GM19099 (cell line): ENCODE measurements around the gene ZNF280B.

ENCODE experiments used
- POLR2A ChIP-seq: IDR thresholded peaks from 3 replicates; pipeline ENCODE4 v1.6.1; 2011; ENCODE audit warnings: low read depth; ENCODE audit not compliant: insufficient read length; ENCODE audit errors: extremely low read depth

The ZNF280B gene

GRCh38 chr22:22520667-22521602 is 12.4 kb upstream of the ZNF280B start:
- TF ChIP-seq POLR2A: no peak

DNA sequence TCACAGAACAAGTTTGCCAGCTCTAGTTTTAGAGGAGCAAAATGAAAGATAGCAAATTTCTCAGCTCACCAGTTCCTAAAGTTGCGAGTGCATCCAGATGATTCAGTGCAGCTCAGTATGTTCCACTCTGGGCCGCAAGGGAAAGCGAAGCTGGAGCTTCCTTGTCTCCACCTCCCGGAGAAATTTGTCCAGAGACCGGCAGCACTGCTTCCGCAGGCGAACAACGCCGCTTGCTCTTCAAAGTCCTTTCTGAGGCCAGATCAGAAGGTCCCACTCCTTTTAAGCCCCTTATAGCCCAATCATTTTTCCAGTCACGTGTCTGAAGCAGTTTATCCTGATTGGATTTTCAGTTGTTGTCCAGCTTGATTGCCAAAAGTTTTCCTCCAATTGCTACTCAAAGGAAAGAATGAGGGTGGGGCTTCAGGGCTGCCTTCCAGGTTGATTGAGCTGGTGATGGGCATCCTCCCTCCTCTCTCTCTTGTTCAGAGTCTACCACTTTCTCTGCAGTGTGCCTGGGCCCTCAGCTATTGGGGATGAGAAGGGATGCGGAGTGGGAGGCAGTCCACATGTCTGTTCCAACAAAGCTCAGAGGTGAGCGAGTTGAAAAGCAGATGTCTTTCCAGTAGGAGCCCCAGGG is 11.6 kb upstream of the ZNF280B start, which contains the start of gene ZNF280A:
Gene ZNF280A, minus strand, starts transcription at position 251 of the 637 bp plus-strand sequence. CDS start 4,640 bp downstream, outside the sequence.
- TF ChIP-seq POLR2A: no peak

- TF ChIP-seq POLR2A: no peak
Measured at GRCh38 chr22:22519591-22519990, 11.0 kb upstream of the ZNF280B start.

DNA sequence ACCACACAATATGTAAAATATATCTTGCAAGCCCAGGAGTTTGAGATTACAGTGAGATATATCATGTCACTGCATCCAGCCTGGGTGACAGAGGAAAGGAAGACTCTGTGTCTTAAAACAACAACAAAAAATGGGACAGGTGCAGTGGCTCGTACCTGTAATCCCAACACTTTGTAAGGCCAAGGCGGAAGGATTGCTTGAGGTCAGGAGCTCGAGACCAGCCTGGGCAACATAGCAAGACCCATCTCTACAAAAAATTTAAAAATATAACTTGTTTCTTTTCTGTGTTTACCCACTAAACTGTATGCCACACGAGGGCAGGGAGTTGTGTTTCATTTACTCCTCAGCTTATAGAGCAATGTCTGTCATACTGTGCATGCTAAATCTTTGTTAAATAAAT is 8.4 kb upstream of the ZNF280B start:
- no peak for TF ChIP-seq POLR2A

DNA sequence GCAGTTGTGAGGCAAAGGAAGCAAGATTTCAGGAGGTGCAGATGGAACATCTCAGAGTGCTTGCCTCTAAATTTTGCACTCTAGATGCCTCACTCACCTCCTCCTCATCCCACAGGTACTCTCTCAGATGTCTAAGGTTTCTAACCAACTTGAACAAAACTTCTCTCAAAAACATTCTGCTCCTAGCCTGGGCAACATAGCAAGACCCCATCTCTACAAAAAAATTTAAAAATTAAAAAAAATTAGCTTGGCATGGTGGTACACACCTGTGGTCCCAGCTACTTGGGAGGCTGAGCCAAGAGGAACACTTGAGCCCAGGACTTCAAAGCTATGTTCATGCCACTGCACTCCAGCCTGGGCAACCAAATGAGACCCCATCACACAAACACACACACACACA is 7.3 kb upstream of the ZNF280B start:
- no peak for TF ChIP-seq POLR2A

GRCh38 chr22:22513619-22514018 is 5.1 kb upstream of the ZNF280B start:
- no peak for TF ChIP-seq POLR2A

DNA sequence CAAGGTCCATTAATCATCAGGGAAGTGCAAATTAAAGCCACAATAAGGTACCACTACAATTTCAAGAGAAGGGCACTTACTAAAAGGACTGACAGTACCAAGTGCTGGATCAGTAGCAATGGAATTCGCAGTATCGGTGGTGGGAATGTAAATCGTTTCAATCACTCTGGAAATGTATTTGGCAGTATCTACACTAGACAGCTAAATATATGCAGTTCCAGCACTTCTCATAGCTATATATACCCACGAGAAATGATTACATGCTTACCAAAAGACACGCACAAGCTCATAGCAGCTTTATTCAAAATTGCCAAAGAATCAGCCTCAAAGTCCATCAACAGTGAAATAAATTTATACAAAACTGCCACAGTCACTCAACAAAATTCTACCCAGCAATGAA is 4.4 kb upstream of the ZNF280B start:
- TF ChIP-seq POLR2A: no peak

DNA sequence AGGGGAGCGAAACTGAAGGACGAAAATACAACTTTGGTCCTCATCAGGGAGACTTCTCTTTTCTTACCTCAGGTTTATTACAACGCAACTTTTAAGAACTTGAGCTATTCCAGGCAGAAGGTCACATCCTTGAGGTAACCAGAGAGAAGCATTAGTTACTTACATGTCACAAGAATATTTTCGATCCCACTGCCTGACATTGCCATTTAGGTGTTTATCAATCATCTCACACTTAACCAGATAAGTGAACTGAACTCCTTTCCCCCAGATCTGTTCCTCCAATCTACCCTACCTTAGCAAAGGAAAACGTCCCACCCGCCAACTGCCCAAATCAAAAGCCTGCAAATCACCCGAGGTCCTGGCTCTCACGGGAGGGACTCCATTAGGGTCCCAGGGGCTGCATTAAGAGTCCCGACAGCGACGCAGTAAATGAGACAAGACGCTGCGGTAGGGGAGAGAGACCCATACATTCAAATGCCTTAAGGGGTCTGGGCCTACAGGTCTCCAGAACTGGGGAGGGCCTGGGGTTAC is 734 bp downstream of the ZNF280B start:
- no peak for TF ChIP-seq POLR2A

GRCh38 chr22:22506736-22507135 is 1.8 kb downstream of the ZNF280B start:
- no peak for TF ChIP-seq POLR2A

GRCh38 chr22:22498267-22498666 is 10.3 kb downstream of the ZNF280B start:
- no peak for TF ChIP-seq POLR2A

DNA sequence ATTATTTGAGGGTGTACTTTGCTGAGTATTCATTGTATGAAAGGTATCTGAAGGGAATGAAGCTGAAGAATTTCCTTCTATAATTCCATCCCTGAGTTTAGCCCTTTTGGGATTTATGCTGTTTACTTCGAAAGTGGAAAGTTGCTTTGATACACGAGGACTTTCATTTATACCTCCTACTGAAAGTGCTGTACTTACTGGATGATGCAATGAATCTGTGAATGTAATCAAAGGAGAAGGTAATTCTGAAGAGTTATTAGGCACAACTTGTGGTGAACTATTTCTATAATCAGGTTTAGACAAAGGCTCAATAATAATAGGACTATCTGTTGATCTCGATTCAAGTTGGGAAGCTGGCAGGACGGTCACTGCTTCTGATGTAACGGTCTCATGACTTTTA is 19.8 kb downstream of the ZNF280B start:
- TF ChIP-seq POLR2A: no peak

DNA sequence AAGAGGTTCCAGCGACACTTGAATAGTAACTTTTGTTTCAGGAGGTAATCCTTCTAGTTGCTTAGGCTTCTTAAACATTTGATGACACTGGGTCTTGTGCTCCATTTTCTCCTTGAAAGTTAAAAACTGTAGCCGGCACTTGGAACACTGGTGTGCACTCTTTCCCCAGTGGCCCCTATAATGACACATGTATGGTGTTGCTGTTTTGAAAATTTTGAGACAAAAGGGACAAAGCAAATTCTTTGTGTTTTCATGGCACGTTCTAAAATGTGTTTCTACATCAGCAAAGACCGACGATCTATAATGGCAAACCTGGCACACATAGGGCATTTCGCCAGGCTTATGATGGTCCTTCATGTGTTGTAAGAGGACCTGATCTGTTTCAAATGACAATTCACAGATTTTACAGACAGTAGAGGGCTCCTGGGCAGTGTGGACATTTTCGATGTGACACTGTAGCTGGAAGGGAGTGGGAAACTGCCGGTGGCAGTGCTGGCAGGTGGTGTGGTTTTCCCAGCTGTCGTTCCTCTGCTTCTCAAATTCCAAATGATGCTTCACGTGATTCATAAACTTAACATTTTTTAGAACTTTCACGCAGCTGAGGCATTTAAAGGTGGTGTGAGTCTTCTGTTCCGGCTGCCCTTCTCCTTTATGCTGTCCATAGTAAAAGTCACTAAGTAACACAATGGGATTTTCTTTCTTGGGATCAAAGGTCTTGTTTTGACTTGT is 20.5 kb downstream of the ZNF280B start:
- no peak for TF ChIP-seq POLR2A

DNA sequence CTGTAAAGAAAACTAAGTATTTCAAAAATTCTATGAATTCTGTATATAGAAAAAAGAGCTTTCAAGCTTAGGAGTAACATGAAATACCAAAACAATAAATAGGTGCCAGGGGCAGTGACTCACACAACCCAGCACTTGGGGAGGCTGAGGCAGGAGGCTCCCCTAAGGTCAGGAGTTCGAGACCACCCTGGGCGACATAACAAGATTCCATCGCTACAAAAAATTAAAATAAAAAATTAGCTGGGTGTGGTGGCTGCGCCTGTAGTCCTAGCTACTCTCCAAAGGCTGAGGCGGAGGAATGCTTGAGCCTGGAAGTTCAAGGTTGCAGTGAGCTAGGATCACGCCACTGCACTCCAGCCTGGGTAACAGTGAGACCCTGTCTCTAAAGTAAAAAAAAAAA is 21.5 kb downstream of the ZNF280B start:
- TF ChIP-seq POLR2A: no peak

DNA sequence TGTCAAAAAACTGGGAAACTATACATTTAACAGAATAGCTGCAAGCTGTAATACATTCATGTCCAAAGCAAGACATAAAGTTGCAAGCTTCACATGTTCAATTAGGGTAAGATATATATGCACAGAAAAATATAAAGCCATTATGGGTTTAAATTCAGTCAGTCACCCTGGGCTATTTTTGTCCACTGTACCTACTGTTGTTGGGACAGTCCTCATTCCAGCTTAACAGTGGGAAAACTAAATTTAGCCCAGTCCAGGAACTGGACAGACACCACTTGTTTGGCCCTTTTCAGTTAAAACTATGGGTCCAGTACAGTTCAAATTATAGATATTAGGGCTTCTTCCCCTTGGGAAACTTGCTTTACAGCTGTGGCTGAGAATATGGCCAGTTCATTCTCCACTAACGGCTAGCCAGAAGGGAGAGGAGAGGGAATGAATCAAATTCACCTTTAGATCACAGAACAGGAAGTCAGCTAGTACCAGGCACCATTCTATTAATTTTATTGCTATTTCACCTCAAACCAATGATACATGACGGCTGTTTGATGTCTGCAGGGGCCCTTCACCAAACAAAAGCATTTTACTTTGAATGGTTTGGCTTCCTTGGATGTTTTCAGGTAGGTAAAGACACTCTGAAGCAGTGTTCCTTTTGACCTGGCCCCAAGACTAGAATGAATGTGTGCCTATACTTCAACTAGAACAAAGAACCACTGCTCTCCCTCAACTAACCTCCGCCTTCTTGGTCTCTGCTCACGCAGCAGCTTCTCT is 22.2 kb downstream of the ZNF280B start:
- no peak for TF ChIP-seq POLR2A
